Stimulated activated naive CD4-positive, alpha-beta T cell (primary cell): ENCODE measurements around the gene GTF2F2.
"Not testable (repeated sequence)": the region's sequence is repeated elsewhere in the genome, so short reads cannot be mapped to it uniquely, and the experiment has no call there.

Source experiments
- DNase-seq, 6 experiments: peaks; one replicate each; lab custom pipeline; 2025; lab: John Stamatoyannopoulos, UW

GTF2F2 gene

GRCh38 chr13:45218689-45219088, 98.4 kb downstream of the GTF2F2 start:
- DNase-seq = no peak

- DNase-seq = no peak
These were observed 99.0 kb downstream of the GTF2F2 start for GRCh38 chr13:45219123-45219891.

DNA sequence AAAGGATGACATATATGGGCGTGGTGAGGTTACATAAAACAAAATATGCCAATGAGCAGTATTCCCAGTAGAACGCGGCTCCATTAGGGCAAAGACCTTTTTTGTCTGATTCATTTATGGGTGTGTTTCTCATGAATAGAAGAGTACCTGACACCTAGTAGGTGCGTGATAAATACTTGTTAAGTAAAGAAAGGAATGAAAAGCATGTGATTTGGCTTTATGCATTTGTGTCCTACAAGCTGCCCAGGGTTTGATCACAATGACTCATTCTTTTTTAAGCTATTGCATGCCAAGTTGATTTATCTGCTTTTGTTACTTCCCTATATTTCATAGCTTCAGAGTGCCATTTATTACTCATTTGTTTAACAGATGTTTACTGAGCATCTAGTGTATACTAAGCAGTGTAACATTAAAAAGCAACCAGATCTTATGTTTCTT, 99.6 kb downstream of the GTF2F2 start:
- no peak for DNase-seq

- DNase-seq = no peak
These were observed 100.1 kb downstream of the GTF2F2 start for GRCh38 chr13:45220403-45220802.

DNA sequence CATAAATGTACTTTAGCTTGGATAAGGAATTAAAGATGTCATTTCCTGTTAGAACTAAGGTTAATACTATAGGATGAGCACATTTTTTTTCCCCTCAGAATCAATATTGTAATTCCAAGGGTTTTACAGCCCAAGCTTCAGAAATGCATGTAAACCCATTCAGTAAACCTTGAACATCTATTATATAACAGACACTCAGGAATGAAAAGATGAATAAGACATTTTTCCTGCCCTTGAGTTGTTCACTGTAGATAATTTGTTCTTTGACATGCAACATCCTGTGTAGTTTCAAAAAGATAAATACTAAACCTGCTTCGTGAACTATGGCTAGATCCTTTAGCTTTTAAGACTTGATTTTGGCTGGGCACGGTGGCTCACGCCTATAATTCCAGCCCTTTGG, 102.2 kb downstream of the GTF2F2 start:
- DNase-seq = no peak

GRCh38 chr13:45222919-45223318, 102.6 kb downstream of the GTF2F2 start:
- DNase-seq = no peak

DNA sequence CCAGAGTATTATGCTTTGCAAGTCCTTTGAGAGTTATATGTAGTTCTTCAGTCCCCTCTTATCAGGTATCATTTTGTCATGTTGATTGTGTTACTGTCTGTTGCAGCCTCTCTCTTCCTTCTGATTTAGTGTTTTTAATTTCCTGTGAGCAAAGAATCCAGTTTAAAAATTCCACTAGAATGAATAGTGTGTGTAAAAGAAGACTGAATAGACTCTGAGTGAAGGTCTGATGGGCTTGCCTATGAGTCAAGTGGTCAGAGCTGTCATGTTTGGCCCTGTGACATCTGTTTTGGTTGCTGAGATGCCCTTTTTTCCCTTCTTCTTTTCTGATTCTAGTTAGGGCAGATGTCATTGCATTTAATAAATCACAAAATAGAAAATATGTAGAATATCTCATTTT, 103.9 kb downstream of the GTF2F2 start:
- DNase-seq = no peak

DNA sequence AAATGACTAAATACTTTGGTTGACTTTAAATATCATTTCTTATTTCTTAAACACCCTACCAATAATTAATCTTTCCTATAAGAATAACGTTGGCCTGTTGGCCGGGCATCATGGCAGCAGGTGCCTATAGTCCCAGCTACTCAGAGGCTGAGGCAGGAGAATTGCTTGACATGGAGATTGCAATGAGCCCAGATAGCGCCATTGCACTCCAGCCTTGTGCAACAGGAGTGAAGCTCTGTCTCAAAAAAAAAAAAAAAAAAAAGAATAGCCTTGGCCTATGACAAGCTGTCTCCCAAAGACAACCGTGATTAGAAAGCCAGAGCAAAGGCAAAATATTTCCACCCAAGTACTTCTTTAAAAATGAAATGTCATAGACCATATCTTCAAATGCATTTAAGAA, 105.1 kb downstream of the GTF2F2 start:
- no peak for DNase-seq

- DNase-seq = no peak
These were observed 105.7 kb downstream of the GTF2F2 start for GRCh38 chr13:45226024-45226423.

DNA sequence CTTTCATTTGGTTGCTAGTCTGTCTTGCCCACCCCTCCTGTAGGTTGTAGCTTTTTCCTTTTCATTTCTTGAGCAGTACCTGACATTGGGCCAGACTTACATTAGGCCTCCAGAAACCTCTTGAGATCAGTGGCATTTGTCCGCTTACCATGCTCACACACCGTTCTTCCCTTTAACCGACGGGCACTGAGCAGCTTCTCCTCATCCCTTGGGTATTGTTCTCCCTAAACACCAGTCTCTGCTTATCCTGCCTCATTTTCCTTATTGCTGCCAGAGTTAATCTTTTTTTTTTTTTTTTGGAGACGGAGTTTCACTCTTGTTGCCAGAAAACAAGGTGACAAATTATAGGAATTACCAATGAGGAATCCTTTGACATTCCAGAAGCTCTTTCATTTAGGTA, 107.7 kb downstream of the GTF2F2 start:
- DNase-seq = no peak

DNA sequence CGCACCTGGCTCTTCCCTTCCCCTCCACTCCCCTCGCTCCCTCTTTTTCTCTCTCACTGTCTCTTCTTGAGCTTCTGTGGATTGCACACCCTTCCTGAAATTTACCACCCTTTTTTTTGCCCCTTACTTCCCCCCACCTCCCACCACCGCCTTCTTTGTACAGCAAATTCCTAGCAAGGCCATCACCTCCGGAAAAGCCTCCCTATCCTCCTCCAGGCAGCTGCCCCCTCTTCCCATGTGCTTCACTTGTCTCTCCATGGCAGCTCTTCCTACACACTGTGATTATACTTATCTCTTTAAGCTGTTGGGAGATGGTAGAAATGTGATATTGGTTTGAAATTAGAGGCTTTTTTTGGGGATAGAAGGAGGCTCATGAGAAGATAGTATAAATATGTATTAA, 108.9 kb downstream of the GTF2F2 start:
- no peak for DNase-seq

DNA sequence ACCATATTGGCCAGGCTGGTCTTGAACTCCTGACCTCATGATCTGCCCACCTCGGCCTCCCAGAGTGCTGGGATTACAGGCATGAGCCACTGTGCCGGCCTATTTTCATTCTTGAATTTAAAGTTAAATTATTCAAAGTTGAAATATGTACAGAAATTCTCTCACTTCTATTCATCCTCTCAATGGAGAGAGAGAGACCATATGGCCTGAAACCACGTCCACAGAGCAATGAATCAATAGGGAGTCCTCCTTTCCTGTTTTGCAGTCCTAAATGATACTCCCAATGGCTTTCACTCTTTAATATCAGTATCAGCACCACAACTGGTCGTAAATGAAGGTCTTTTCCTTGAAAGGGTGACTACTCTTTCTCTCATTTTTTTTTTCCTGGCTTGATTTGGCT, 111.0 kb downstream of the GTF2F2 start:
- DNase-seq = no peak

DNA sequence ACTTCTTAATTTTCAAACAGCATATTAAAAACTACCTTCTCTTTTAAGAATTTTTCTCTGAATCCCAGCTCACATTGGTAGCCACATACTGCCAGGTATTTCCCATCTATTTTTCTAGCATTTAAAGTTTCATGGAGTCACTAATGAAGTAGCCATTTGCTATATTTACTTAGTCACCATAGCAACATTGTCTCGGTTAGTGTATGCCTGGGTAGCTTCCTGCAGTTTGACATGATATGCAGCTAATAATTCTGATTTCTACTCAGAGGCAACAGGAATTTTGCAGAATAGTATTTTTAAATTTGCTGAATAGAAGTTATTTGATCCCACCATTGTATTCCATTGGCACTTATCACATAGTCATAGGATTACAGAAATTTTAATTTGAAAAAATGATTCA, 111.4 kb downstream of the GTF2F2 start:
- no peak for DNase-seq

DNA sequence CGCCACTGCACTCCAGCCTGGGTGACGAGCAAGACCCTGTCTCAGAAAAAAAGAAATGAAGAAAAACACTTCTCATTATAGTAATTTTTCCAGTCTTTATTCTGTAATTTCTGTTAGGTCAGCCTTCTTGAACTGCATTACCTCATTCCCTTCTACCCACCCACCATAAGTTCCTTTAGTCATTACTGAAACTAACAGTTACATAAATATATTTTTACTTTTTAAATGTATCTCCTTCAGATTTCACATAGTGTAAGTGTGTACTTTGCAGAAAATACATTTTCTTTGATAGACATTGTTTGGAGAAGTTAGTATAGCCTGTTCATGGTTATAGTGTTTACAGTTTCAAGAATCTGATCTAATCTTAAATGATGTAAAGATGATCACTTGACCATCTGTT, 112.3 kb downstream of the GTF2F2 start:
- no peak for DNase-seq

DNA sequence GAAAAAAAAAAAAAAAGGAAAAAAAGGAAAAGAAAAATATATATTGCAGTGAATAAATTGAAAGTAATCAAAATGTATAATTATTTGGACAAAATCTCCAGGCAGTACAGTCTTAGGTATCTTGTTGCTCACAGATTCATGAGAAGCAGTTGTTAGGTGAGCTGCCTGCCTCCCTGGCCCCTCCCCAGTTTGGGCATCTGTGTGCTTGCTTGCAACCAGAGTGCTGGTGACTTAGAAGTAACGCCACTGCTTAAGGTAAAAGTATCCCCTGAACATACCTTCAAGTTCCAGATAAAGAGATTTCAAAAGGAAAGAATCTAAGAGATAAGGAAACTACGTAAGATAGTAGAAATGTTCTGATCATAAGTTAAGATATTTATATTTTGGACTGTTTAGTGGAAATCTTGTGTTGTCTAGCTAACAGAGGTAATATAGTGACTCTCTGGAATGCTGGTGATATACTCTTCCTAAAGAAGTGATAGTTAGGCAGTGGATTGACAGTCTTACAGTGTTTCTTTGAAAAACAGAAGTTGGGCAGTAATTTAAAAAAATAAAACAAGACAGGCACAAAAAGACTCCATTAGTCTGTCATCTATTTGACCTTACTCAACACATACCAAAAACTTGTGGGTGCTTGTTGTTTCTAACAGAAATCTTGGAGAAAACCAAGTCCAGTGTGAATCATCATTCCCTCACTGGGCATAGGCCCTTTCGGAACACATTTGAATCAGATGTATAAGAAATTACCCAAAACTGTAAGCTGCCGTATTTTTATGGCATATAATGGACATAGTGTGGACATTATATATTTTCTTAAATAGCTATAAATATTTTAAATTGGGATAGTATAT, 118.9 kb downstream of the GTF2F2 start:
- no peak for DNase-seq

DNA sequence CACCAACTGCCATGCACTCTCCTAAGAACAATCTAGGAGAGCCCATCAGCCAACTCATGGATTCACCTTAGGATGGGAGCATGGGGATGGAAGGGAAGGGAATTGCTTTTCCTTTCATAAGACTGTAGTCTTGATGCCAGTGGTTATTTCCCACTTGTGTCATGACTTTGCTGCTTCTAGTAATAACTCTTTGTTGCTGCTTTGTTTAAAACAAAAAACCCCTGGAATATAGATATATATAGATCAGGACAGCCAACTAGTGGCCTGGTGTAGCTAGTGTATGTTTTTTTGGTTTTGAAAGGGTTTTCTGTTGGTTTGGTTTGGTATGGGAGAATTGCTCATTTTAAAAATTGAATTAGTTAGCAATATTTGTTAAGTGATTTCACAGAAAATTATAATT, 119.8 kb downstream of the GTF2F2 start:
- no peak for DNase-seq

GRCh38 chr13:45242070-45242469, 121.8 kb downstream of the GTF2F2 start:
- no peak for DNase-seq

- DNase-seq = no peak
These were observed 122.2 kb downstream of the GTF2F2 start for GRCh38 chr13:45242524-45242923.

DNA sequence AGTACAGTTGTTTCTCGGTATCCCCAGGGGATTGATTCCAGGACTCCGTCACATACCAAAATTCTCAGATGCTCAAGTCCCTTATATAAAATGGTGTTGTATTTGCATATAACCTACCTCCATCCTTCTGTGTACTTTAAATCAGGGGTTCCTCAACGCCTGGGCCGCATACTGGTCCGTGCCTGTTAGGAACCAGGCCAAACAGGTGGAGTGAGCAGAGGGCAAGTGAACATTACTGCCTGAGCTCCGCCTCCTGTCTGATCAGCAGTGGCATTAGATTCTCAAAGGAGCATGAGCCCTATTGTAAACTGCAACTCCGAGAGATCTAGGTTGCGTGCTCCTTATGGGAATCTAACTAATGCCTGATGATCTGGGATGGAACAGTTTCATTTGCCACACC, 122.8 kb downstream of the GTF2F2 start:
- DNase-seq = no peak

DNA sequence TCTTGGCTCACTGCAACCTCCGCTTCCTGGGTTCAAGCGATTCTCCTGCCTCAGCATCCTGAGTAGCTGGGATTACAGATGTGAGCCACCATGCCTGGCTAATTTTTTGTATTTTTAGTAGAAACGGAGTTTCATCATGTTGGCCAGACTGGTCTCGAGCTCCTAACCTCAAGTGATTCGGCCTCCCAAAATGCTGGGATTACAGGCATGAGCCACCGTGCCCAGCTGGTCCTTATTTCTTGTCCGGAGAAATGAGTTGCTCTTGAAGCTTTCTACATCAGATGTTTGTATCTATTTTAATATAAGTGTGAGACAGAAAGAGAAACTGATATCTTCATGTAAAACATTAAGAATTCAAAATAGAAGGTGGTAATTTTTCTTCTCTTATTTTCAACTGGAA, 124.4 kb downstream of the GTF2F2 start:
- not testable (repeated sequence) for DNase-seq

GRCh38 chr13:45249662-45250061, 129.4 kb downstream of the GTF2F2 start:
- DNase-seq = no peak

DNA sequence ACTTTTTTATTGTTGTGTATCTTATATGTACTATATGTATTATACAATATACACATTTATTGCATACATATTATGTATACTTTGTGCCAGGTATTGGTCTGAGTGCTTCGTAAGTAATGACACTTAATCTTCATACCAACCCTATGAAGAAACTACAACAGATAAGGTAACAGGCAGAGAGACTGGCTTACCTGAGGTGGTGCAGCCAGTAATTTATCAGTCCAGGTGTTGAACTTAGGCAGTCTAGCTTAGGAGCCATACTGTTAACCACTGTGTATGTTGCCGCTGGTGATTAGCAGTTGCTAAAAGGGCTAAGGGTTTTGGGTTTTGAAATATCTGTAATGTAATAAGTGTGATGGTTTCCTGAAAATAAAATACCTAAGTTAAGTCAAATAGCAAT, 134.1 kb downstream of the GTF2F2 start:
- DNase-seq = no peak

- no peak for DNase-seq
These were observed 135.1 kb downstream of the GTF2F2 start for GRCh38 chr13:45255247-45255987.
